Measurements from ENCODE around the gene FREM1.

DNA sequence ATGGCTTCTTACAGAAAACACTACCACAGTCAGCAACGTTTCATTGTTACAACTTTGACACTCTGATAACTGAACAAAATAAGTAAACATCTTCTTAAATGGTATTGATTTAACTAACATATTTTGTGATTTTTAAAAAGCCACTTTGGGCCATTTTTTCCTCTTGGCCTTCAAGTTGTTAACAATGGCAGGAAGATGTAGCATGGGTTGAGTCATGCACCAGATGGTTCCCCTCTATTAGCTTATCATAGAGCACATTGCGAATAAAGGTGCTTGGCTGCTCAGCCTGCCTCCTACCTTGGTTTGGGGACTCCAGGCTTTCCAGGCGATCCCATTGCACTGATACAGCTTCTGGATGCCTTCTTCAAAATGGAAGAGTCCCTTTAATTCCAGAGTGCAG, 163.6 kb downstream of the FREM1 start:
- TF ChIP-seq, protein P1, sequence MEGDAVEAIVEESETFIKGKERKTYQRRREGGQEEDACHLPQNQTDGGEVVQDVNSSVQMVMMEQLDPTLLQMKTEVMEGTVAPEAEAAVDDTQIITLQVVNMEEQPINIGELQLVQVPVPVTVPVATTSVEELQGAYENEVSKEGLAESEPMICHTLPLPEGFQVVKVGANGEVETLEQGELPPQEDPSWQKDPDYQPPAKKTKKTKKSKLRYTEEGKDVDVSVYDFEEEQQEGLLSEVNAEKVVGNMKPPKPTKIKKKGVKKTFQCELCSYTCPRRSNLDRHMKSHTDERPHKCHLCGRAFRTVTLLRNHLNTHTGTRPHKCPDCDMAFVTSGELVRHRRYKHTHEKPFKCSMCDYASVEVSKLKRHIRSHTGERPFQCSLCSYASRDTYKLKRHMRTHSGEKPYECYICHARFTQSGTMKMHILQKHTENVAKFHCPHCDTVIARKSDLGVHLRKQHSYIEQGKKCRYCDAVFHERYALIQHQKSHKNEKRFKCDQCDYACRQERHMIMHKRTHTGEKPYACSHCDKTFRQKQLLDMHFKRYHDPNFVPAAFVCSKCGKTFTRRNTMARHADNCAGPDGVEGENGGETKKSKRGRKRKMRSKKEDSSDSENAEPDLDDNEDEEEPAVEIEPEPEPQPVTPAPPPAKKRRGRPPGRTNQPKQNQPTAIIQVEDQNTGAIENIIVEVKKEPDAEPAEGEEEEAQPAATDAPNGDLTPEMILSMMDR (conservative IDR thresholded peaks at IDR 0.05; ENCODE audit: low read depth in 2 of 2), result no peak
- no peak for TF ChIP-seq EZH2 (IDR thresholded peaks at IDR 0.05; ENCODE audit: low read depth, unreplicated experiment)
- TF ChIP-seq, protein P2, sequence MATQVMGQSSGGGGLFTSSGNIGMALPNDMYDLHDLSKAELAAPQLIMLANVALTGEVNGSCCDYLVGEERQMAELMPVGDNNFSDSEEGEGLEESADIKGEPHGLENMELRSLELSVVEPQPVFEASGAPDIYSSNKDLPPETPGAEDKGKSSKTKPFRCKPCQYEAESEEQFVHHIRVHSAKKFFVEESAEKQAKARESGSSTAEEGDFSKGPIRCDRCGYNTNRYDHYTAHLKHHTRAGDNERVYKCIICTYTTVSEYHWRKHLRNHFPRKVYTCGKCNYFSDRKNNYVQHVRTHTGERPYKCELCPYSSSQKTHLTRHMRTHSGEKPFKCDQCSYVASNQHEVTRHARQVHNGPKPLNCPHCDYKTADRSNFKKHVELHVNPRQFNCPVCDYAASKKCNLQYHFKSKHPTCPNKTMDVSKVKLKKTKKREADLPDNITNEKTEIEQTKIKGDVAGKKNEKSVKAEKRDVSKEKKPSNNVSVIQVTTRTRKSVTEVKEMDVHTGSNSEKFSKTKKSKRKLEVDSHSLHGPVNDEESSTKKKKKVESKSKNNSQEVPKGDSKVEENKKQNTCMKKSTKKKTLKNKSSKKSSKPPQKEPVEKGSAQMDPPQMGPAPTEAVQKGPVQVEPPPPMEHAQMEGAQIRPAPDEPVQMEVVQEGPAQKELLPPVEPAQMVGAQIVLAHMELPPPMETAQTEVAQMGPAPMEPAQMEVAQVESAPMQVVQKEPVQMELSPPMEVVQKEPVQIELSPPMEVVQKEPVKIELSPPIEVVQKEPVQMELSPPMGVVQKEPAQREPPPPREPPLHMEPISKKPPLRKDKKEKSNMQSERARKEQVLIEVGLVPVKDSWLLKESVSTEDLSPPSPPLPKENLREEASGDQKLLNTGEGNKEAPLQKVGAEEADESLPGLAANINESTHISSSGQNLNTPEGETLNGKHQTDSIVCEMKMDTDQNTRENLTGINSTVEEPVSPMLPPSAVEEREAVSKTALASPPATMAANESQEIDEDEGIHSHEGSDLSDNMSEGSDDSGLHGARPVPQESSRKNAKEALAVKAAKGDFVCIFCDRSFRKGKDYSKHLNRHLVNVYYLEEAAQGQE (IDR thresholded peaks at IDR 0.05; ENCODE audit: unreplicated experiment), result no peak
- no peak for TF ChIP-seq EZH2phosphoT487 (IDR thresholded peaks at IDR 0.05; ENCODE audit: unreplicated experiment)
- no peak for TF ChIP-seq JUNB (IDR thresholded peaks at IDR 0.05; ENCODE audit: unreplicated experiment)
- TF ChIP-seq POLR2AphosphoS5 (IDR thresholded peaks at IDR 0.05; ENCODE audit: low read depth), result no peak
- TF ChIP-seq ZNF331 (CRISPR knock-in tag; IDR thresholded peaks at IDR 0.05; ENCODE audit: low read depth), result no peak
- TF ChIP-seq, protein P3, sequence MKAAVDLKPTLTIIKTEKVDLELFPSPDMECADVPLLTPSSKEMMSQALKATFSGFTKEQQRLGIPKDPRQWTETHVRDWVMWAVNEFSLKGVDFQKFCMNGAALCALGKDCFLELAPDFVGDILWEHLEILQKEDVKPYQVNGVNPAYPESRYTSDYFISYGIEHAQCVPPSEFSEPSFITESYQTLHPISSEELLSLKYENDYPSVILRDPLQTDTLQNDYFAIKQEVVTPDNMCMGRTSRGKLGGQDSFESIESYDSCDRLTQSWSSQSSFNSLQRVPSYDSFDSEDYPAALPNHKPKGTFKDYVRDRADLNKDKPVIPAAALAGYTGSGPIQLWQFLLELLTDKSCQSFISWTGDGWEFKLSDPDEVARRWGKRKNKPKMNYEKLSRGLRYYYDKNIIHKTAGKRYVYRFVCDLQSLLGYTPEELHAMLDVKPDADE (IDR thresholded peaks at IDR 0.05), result no peak
- TF ChIP-seq CREB1 (CRISPR knock-in tag; IDR thresholded peaks at IDR 0.05; ENCODE audit: low read depth), result no peak
- TF ChIP-seq ZNF114 (CRISPR knock-in tag; IDR thresholded peaks at IDR 0.05), result no peak
- TF ChIP-seq, protein P4, sequence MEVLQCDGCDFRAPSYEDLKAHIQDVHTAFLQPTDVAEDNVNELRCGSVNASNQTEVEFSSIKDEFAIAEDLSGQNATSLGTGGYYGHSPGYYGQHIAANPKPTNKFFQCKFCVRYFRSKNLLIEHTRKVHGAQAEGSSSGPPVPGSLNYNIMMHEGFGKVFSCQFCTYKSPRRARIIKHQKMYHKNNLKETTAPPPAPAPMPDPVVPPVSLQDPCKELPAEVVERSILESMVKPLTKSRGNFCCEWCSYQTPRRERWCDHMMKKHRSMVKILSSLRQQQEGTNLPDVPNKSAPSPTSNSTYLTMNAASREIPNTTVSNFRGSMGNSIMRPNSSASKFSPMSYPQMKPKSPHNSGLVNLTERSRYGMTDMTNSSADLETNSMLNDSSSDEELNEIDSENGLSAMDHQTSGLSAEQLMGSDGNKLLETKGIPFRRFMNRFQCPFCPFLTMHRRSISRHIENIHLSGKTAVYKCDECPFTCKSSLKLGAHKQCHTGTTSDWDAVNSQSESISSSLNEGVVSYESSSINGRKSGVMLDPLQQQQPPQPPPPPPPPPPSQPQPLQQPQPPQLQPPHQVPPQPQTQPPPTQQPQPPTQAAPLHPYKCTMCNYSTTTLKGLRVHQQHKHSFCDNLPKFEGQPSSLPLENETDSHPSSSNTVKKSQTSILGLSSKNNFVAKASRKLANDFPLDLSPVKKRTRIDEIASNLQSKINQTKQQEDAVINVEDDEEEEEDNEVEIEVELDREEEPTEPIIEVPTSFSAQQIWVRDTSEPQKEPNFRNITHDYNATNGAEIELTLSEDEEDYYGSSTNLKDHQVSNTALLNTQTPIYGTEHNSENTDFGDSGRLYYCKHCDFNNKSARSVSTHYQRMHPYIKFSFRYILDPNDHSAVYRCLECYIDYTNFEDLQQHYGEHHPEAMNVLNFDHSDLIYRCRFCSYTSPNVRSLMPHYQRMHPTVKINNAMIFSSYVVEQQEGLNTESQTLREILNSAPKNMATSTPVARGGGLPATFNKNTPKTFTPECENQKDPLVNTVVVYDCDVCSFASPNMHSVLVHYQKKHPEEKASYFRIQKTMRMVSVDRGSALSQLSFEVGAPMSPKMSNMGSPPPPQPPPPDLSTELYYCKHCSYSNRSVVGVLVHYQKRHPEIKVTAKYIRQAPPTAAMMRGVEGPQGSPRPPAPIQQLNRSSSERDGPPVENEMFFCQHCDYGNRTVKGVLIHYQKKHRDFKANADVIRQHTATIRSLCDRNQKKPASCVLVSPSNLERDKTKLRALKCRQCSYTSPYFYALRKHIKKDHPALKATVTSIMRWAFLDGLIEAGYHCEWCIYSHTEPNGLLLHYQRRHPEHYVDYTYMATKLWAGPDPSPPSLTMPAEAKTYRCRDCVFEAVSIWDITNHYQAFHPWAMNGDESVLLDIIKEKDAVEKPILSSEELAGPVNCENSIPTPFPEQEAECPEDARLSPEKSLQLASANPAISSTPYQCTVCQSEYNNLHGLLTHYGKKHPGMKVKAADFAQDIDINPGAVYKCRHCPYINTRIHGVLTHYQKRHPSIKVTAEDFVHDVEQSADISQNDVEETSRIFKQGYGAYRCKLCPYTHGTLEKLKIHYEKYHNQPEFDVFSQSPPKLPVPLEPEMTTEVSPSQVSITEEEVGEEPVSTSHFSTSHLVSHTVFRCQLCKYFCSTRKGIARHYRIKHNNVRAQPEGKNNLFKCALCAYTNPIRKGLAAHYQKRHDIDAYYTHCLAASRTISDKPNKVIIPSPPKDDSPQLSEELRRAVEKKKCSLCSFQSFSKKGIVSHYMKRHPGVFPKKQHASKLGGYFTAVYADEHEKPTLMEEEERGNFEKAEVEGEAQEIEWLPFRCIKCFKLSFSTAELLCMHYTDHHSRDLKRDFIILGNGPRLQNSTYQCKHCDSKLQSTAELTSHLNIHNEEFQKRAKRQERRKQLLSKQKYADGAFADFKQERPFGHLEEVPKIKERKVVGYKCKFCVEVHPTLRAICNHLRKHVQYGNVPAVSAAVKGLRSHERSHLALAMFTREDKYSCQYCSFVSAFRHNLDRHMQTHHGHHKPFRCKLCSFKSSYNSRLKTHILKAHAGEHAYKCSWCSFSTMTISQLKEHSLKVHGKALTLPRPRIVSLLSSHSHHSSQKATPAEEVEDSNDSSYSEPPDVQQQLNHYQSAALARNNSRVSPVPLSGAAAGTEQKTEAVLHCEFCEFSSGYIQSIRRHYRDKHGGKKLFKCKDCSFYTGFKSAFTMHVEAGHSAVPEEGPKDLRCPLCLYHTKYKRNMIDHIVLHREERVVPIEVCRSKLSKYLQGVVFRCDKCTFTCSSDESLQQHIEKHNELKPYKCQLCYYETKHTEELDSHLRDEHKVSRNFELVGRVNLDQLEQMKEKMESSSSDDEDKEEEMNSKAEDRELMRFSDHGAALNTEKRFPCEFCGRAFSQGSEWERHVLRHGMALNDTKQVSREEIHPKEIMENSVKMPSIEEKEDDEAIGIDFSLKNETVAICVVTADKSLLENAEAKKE (CRISPR knock-in tag; IDR thresholded peaks at IDR 0.05), result no peak
- no peak for TF ChIP-seq STAT1 (IDR thresholded peaks at IDR 0.05; ENCODE audit: unreplicated experiment)
- TF ChIP-seq NANOG (IDR thresholded peaks at IDR 0.05; ENCODE audit: borderline replicate concordance), result no peak
